ENCODE results near the gene DBT.

DNA sequence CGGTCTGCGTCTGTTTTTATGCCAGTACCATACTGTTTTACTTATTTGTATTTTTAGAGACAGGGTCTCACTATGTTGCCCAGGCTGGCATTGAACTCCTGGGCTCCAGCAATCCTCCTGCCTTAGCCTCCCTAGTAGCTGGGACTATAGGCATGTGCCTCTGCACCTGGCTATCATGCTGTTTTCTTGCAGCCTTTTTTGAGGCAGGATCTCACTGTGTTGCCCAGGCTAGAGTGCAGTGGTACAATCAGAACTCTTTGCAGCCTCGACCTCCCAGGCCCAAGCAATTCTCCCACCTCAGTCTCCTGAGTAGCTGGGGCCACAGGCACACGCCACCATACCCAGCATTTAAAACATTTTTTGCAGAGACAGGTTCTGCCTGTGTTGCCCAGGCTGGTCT, 66.3 kb downstream of the DBT start:
- TF ChIP-seq, protein P1, sequence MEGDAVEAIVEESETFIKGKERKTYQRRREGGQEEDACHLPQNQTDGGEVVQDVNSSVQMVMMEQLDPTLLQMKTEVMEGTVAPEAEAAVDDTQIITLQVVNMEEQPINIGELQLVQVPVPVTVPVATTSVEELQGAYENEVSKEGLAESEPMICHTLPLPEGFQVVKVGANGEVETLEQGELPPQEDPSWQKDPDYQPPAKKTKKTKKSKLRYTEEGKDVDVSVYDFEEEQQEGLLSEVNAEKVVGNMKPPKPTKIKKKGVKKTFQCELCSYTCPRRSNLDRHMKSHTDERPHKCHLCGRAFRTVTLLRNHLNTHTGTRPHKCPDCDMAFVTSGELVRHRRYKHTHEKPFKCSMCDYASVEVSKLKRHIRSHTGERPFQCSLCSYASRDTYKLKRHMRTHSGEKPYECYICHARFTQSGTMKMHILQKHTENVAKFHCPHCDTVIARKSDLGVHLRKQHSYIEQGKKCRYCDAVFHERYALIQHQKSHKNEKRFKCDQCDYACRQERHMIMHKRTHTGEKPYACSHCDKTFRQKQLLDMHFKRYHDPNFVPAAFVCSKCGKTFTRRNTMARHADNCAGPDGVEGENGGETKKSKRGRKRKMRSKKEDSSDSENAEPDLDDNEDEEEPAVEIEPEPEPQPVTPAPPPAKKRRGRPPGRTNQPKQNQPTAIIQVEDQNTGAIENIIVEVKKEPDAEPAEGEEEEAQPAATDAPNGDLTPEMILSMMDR (IDR thresholded peaks at IDR 0.05), result no peak
- TF ChIP-seq EZH2 (IDR thresholded peaks at IDR 0.05; ENCODE audit: borderline replicate concordance, insufficient read depth, low read depth, low read length, poor library complexity, severe bottlenecking), result no peak

Measured in B cell (primary cell).